Measurements from ENCODE around the gene GLRX5. TPM values are rescaled to one million over a fixed set of nuclear protein-coding genes. Genes with fewer than 3 reads are reported as not detected.

The GLRX5 gene
- total RNA-seq, result 10 to 100 TPM; 30.4 to 34.5 TPM

GRCh38 chr14:95534299-95535225 lies at the start of gene GLRX5:
GLRX5 (plus strand) TSS chr14:95535050; CDS start chr14:95535090, 40 bp downstream.
- peak within 1 kb of the TSS; percentile 85 for H3K27ac Mint-ChIP-seq
- ChIA-PET POLR2A (interaction anchor here (0.7 to 7.5 kb wide), 14 partner anchors 13 to 377 kb away, joined by 3 to 199 read pairs (median 4); partner anchors contain the start of genes DICER1 and SYNE3), CTCF (interaction anchor here (1.3 to 3.0 kb wide), 8 partner anchors 11 to 92 kb away, joined by 3 to 16 read pairs (median 8); no protein-coding TSS in a partner anchor)
- no peaks in the 10 kb centered on the region for H3K27me3 Mint-ChIP-seq
- H3K36me3 Mint-ChIP-seq (ENCODE audit: low read depth), result peaks cover 18% of the 10 kb centered on the region
- H3K4me3 Mint-ChIP-seq, result peak within 1 kb of the TSS; percentile 92
- DNase-seq, result peak; percentile 99
- peaks cover 64% of the 10 kb centered on the region for H3K4me1 Mint-ChIP-seq
- H3K9me3 Mint-ChIP-seq, result no peaks in the 10 kb centered on the region

GRCh38 chr14:95485222-95485819 lies 49.5 kb upstream of the GLRX5 start:
- ChIA-PET CTCF (interaction anchor here (1.0 kb wide), 1 partner anchor 42 kb away, joined by 3 read pairs; no protein-coding TSS in a partner anchor), POLR2A (no interaction called here)
- DNase-seq, result no peak
- Mint-ChIP-seq H3K27me3 (no peaks in the 10 kb centered on the region), H3K27ac (peak overlapping the region; percentile 0), H3K4me3 (no peak overlapping the region), H3K36me3 (ENCODE audit: low read depth) (peaks cover 20% of the 10 kb centered on the region), H3K9me3 (no peaks in the 10 kb centered on the region), H3K4me1 (peaks cover 46% of the 10 kb centered on the region)

GRCh38 chr14:95486875-95487668 lies 47.8 kb upstream of the GLRX5 start:
- Mint-ChIP-seq H3K4me1 (peaks cover 44% of the 10 kb centered on the region), H3K27me3 (no peaks in the 10 kb centered on the region), H3K9me3 (peaks cover under 1% of the 10 kb centered on the region), H3K27ac (no peak overlapping the region), H3K36me3 (ENCODE audit: low read depth) (peaks cover 23% of the 10 kb centered on the region), H3K4me3 (no peak overlapping the region)
- CTCF ChIA-PET, result interaction anchor here (1.1 kb wide), 1 partner anchor 10 kb away, joined by 3 read pairs; no protein-coding TSS in a partner anchor
- no peak for DNase-seq
- POLR2A ChIA-PET, result interaction anchor here (0.7 to 1.5 kb wide), 3 partner anchors 10 to 18 kb away, joined by 3 to 4 read pairs (median 3); no protein-coding TSS in a partner anchor

GRCh38 chr14:95487669-95488084 lies 47.2 kb upstream of the GLRX5 start:
- Mint-ChIP-seq H3K9me3 (peaks cover 5% of the 10 kb centered on the region), H3K27ac (no peak overlapping the region), H3K27me3 (no peaks in the 10 kb centered on the region)

GRCh38 chr14:95488376-95489213 lies 46.3 kb upstream of the GLRX5 start:
- no peak for DNase-seq
- Mint-ChIP-seq H3K4me3 (no peak overlapping the region), H3K36me3 (ENCODE audit: low read depth) (peaks cover 36% of the 10 kb centered on the region), H3K27ac (no peak overlapping the region), H3K4me1 (peaks cover 47% of the 10 kb centered on the region), H3K27me3 (no peaks in the 10 kb centered on the region), H3K9me3 (peaks cover 5% of the 10 kb centered on the region)
- CTCF ChIA-PET, result interaction anchor here (2.0 kb wide), 1 partner anchor 39 kb away, joined by 8 read pairs; no protein-coding TSS in a partner anchor
- POLR2A ChIA-PET, result interaction anchor here (1.4 kb wide), 1 partner anchor 20 kb away, joined by 3 read pairs; no protein-coding TSS in a partner anchor

More at GRCh38 chr14:95487669-95488084, 47.2 kb upstream of the GLRX5 start:
- DNase-seq, result no peak
- Mint-ChIP-seq H3K4me1 (peaks cover 48% of the 10 kb centered on the region), H3K4me3 (no peak overlapping the region), H3K36me3 (ENCODE audit: low read depth) (peaks cover 29% of the 10 kb centered on the region)
- POLR2A ChIA-PET, result interaction anchor here (0.7 to 1.5 kb wide), 3 partner anchors 9 to 19 kb away, joined by 3 to 4 read pairs (median 3); no protein-coding TSS in a partner anchor
- CTCF ChIA-PET, result interaction anchor here (1.1 kb wide), 1 partner anchor 9 kb away, joined by 3 read pairs; no protein-coding TSS in a partner anchor

GRCh38 chr14:95489214-95490137 lies 45.4 kb upstream of the GLRX5 start:
- Mint-ChIP-seq H3K27me3 (no peaks in the 10 kb centered on the region), H3K4me1 (peaks cover 44% of the 10 kb centered on the region), H3K4me3 (no peak overlapping the region), H3K27ac (no peak overlapping the region), H3K9me3 (peaks cover 5% of the 10 kb centered on the region), H3K36me3 (ENCODE audit: low read depth) (peaks cover 42% of the 10 kb centered on the region)
- ChIA-PET POLR2A (interaction anchor here (1.1 kb wide), 1 partner anchor 34 kb away, joined by 3 read pairs; no protein-coding TSS in a partner anchor), CTCF (interaction anchor here (2.0 kb wide), 1 partner anchor 38 kb away, joined by 8 read pairs; no protein-coding TSS in a partner anchor)
- no peak for DNase-seq

GRCh38 chr14:95490138-95490509 lies 44.7 kb upstream of the GLRX5 start:
- DNase-seq, result no peak
- H3K4me3 Mint-ChIP-seq, result no peak overlapping the region
- peaks cover 5% of the 10 kb centered on the region for H3K9me3 Mint-ChIP-seq
- POLR2A ChIA-PET, result interaction anchor here (0.8 to 1.1 kb wide), 3 partner anchors 25 to 45 kb away, joined by 3 read pairs; partner anchors contain the start of gene GLRX5
- CTCF ChIA-PET, result interaction anchor here (1.1 to 2.0 kb wide), 2 partner anchors 37 to 38 kb away, joined by 3 to 8 read pairs; no protein-coding TSS in a partner anchor
- peaks cover 42% of the 10 kb centered on the region for H3K36me3 Mint-ChIP-seq (ENCODE audit: low read depth)
- no peak overlapping the region for H3K27ac Mint-ChIP-seq
- H3K27me3 Mint-ChIP-seq, result no peaks in the 10 kb centered on the region
- peaks cover 47% of the 10 kb centered on the region for H3K4me1 Mint-ChIP-seq

- Mint-ChIP-seq H3K4me1 (peaks cover 51% of the 10 kb centered on the region), H3K36me3 (ENCODE audit: low read depth) (peaks cover 46% of the 10 kb centered on the region), H3K27me3 (no peaks in the 10 kb centered on the region), H3K27ac (no peak overlapping the region), H3K4me3 (no peak overlapping the region), H3K9me3 (peaks cover 5% of the 10 kb centered on the region)
- CTCF ChIA-PET, result interaction anchor here (1.1 to 2.0 kb wide), 2 partner anchors 36 to 38 kb away, joined by 3 to 8 read pairs; no protein-coding TSS in a partner anchor
- no peak for DNase-seq
- POLR2A ChIA-PET, result interaction anchor here (0.8 to 0.9 kb wide), 2 partner anchors 24 to 44 kb away, joined by 3 read pairs; partner anchors contain the start of gene GLRX5
Observed at GRCh38 chr14:95490727-95491451, 44.0 kb upstream of the GLRX5 start.

GRCh38 chr14:95491936-95492608 lies 42.8 kb upstream of the GLRX5 start:
- peaks cover 5% of the 10 kb centered on the region for H3K9me3 Mint-ChIP-seq
- no peak overlapping the region for H3K4me3 Mint-ChIP-seq
- DNase-seq, result no peak
- H3K27ac Mint-ChIP-seq, result no peak overlapping the region
- H3K27me3 Mint-ChIP-seq, result no peaks in the 10 kb centered on the region
- CTCF ChIA-PET, result interaction anchor here (1.6 kb wide), 1 partner anchor 11 kb away, joined by 4 read pairs; no protein-coding TSS in a partner anchor
- peaks cover 44% of the 10 kb centered on the region for H3K36me3 Mint-ChIP-seq (ENCODE audit: low read depth)
- H3K4me1 Mint-ChIP-seq, result peaks cover 60% of the 10 kb centered on the region
- POLR2A ChIA-PET, result interaction anchor here (1.1 to 3.0 kb wide), 3 partner anchors 23 to 31 kb away, joined by 3 to 14 read pairs (median 4); partner anchors contain the start of gene SYNE3

All from activated CD4-positive, alpha-beta memory T cell treated with anti-CD3 and anti-CD28 coated beads, Interleukin-2, amount 10 ng/mL, durations not matched to agents 7 days and 5 days (primary cell).